HCT116 (cell line): Measurements from ENCODE around the gene MCF2L. TPM values are rescaled to one million over a fixed set of nuclear protein-coding genes. Genes with fewer than 3 reads are reported as not detected.

Experiments
- ATAC-seq: fragments of 200-7000 bp; cut with Tn5 transposase; 2 replicates; pipeline ENCODE4 v1.9.1; 2020; ENCODE audit warnings: mild to moderate bottlenecking, moderate library complexity
- BruUV-seq: library from RNA; stranded (reverse); fragments of 400-500 nt; replicated peaks from 2 replicates; lab custom pipeline; 2021; lab: Mats Ljungman, UMichigan
- CTCF ChIA-PET: fragments of 300-600 bp; sonication (Branson Sonifier 250); formaldehyde crosslinking; loops from one replicate; lab custom pipeline; 2021; ENCODE audit warnings: antibody characterized with exemption; lab: Charles Lee
- POLR2A ChIA-PET: fragments of 300-600, 350-600 bp; sonication (Branson Sonifier 250); formaldehyde crosslinking; loops from one replicate; lab custom pipeline; 2021; ENCODE audit warnings: antibody characterized with exemption; lab: Charles Lee
- RAD21 ChIA-PET, 2 experiments: fragments of 300-600 bp; sonication (Branson Sonifier 250); formaldehyde crosslinking; loops; one replicate each; lab custom pipeline; 2023; ENCODE audit warnings: low total read pairs in 2 of 2; ENCODE audit not compliant: uncharacterized antibody in 2 of 2, unreplicated experiment in 2 of 2, low non-redundant PET in 1 of 2; lab: Charles Lee
- DNase-seq: peaks from one replicate; pipeline ENCODE4 v3.0.0-alpha.2; 2010; ENCODE audit warnings: low read depth, low spot score
- H2AFZ ChIP-seq: fragments of 200-600 bp; shearing (Covaris generic), sonication (generic); 2 replicates; pipeline ENCODE4 v1.6.1; 2017; ENCODE audit warnings: low read depth, mixed run types, mixed read lengths, antibody characterized with exemption, low read length; ENCODE audit not compliant: poor library complexity, severe bottlenecking
- H3K27ac ChIP-seq: 2 replicates; pipeline ENCODE4 v1.5.1; 2012; ENCODE audit warnings: low read depth, low read length
- H3K27me3 ChIP-seq: fragments of 200-600 bp; sonication (generic); 2 replicates; pipeline ENCODE4 v1.6.1; 2016; ENCODE audit warnings: mixed run types, low read length, mixed read lengths; ENCODE audit not compliant: insufficient read depth
- H3K36me3 ChIP-seq, 2 experiments: fragments of 200-500 bp in 1 of 2; fragments of 200-600 bp in 1 of 2; sonication (Bioruptor generic) in 1 of 2; sonication (generic) in 1 of 2; 2 replicates each; pipeline versions ENCODE4 v1.5.1 to v1.6.1; 2014 to 2016; ENCODE audit warnings: low read length in 2 of 2, inconsistent platforms in 1 of 2, mixed read lengths in 1 of 2, mixed run types in 1 of 2; ENCODE audit not compliant: insufficient read depth in 2 of 2, control insufficient read depth in 1 of 2
- H3K4me1 ChIP-seq, 2 experiments: fragments of 200-600 bp in 1 of 2; sonication (generic) in 1 of 2; 2 replicates each; pipeline versions ENCODE4 v1.5.1 to v1.6.1; 2012 to 2017; ENCODE audit warnings: low read length in 2 of 2, inconsistent platforms in 1 of 2, mild to moderate bottlenecking in 1 of 2, mixed read lengths in 1 of 2, mixed run types in 1 of 2, moderate library complexity in 1 of 2; ENCODE audit not compliant: insufficient read depth in 2 of 2, control insufficient read depth in 1 of 2
- H3K4me2 ChIP-seq: fragments of 200-600 bp; sonication (generic); 2 replicates; pipeline ENCODE4 v1.6.1; 2017; ENCODE audit warnings: mixed run types, low read length, mixed read lengths
- H3K4me3 ChIP-seq, 2 experiments: fragments of 200-600 bp in 1 of 2; sonication (generic) in 1 of 2; replicated peaks in 1 of 2; 2 replicates each; pipeline ENCODE4 v1.5.1; 2011 to 2016; ENCODE audit warnings: low read length in 2 of 2, control low read depth in 1 of 2, low read depth in 1 of 2, mild to moderate bottlenecking in 1 of 2, mixed read lengths in 1 of 2, mixed run types in 1 of 2
- H3K79me2 ChIP-seq: fragments of 200-600 bp; sonication (generic); 2 replicates; pipeline ENCODE4 v1.6.1; 2017; ENCODE audit warnings: mild to moderate bottlenecking, mixed run types, low read length, moderate library complexity, mixed read lengths; ENCODE audit not compliant: insufficient read depth
- H3K9ac ChIP-seq: fragments of 200-600 bp; sonication (generic); 2 replicates; pipeline ENCODE4 v1.6.1; 2016; ENCODE audit warnings: low read length, mixed read lengths
- H3K9me2 ChIP-seq: fragments of 200-600 bp; sonication (generic), shearing (Covaris generic); 2 replicates; pipeline ENCODE4 v1.6.1; 2017; ENCODE audit warnings: mixed run types, mild to moderate bottlenecking, moderate library complexity; ENCODE audit not compliant: insufficient read depth
- H3K9me3 ChIP-seq, 2 experiments: fragments of 200-500 bp in 1 of 2; fragments of 200-600 bp in 1 of 2; sonication (Bioruptor generic) in 1 of 2; sonication (generic) in 1 of 2; 2 replicates each; pipeline ENCODE4 v1.6.1; 2014 to 2017; ENCODE audit warnings: low read length in 2 of 2, mixed read lengths in 2 of 2, inconsistent platforms in 1 of 2, low read depth in 1 of 2, mild to moderate bottlenecking in 1 of 2, mixed run types in 1 of 2, moderate library complexity in 1 of 2; ENCODE audit not compliant: control insufficient read depth in 1 of 2, insufficient read depth in 1 of 2
- H4K20me1 ChIP-seq: fragments of 200-600 bp; sonication (generic), shearing (Covaris generic); 2 replicates; pipeline ENCODE4 v1.6.1; 2017; ENCODE audit warnings: mixed run types, mild to moderate bottlenecking, moderate library complexity; ENCODE audit not compliant: insufficient read depth
- intact Hi-C: fragments of 100-400 bp; cut with micrococcal nuclease; formaldehyde crosslinking; loops from 2 replicates; pipeline ENCODE4 v1.10.0; 2022
- total RNA-seq: library from RNA; stranded (reverse); gene quantifications from one replicate; pipeline ENCODE4 v1.2.1, GENCODE V29; 2021; ENCODE audit not compliant: unreplicated experiment
- TF ChIP-seq, protein P1 (sequence below): IDR thresholded peaks from 2 replicates; pipeline ENCODE4 v1.6.1; 2012; ENCODE audit warnings: low read depth
- TF ChIP-seq, protein P2 (sequence below), 3 experiments: fragments of 200-600 bp in 1 of 3; sonication (generic) in 1 of 3; IDR thresholded peaks in 2 of 3; conservative IDR thresholded peaks in 1 of 3; 2 replicates each; pipeline ENCODE4 v1.5.1; 2012 to 2017; ENCODE audit warnings: low read depth in 2 of 3, low read length in 2 of 3, antibody characterized with exemption in 1 of 3, borderline replicate concordance in 1 of 3, control low read depth in 1 of 3, mild to moderate bottlenecking in 1 of 3, mixed read lengths in 1 of 3, mixed run types in 1 of 3, moderate library complexity in 1 of 3; ENCODE audit not compliant: insufficient read depth in 1 of 3

Gene MCF2L
- total RNA-seq, 1 experiment from 2014 or later = 19.3 TPM

DNA sequence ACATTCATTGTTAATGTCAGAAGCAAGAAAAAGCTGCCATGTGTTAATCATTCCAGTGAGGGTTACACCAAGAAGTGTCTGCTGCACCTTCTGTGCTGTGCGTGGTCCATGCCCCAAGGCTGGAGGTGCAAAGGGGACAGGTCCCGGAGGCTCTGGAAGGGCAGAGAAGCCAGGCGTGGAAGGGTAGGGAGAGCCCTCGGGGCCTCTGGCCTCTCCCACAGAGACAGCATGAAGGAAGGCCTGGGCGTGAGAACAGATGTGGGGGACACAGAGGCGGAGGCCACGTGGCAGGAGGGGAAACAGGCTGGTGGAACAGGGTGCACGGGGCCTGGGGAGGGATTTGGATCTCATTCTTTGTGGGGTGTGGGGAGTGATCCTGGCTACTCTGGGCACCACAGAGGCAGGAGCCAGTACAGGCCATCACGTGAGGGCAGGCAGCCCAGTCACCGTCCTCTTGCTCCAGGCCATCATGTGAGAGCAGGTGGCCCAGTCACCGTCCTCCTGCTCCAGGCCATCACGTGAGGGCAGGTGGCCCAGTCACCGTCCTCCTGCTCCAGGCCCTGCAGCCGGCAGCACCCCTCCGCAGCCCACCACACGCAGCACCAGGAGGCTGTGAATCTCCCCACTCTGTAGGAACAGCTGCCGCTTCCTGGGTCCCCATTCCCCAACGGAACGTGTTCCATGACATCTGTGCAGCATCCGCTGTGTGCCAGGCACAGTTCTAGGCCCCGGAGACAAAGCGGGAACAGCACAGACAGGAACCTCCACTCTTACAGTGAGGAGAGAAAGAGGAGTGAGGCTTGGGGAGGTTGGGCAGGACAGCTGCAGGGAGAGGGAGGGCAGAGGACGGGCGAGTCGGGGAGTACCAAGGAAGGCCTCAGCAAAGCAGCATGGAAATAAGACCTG lies 126.4 kb downstream of the MCF2L start:
- Histone ChIP-seq H3K4me3 (no peak overlapping the region), H3K9me2 (no peaks in the 10 kb centered on the region), H4K20me1 (no peaks in the 10 kb centered on the region), H3K27ac (no peak overlapping the region), H3K36me3 (no peaks in the 10 kb centered on the region), H3K9ac (no peak overlapping the region), H2AFZ (no peak overlapping the region), H3K27me3 (peaks cover 5% of the 10 kb centered on the region; the same call in 1 of the 2 replicates), H3K4me2 (no peak overlapping the region), H3K79me2 (no peaks in the 10 kb centered on the region), H3K4me1 (no peaks in the 10 kb centered on the region), H3K9me3 (no peaks in the 10 kb centered on the region)
- no peak for DNase-seq
- no TSS peak for BruUV-seq
- TF ChIP-seq, protein P1, sequence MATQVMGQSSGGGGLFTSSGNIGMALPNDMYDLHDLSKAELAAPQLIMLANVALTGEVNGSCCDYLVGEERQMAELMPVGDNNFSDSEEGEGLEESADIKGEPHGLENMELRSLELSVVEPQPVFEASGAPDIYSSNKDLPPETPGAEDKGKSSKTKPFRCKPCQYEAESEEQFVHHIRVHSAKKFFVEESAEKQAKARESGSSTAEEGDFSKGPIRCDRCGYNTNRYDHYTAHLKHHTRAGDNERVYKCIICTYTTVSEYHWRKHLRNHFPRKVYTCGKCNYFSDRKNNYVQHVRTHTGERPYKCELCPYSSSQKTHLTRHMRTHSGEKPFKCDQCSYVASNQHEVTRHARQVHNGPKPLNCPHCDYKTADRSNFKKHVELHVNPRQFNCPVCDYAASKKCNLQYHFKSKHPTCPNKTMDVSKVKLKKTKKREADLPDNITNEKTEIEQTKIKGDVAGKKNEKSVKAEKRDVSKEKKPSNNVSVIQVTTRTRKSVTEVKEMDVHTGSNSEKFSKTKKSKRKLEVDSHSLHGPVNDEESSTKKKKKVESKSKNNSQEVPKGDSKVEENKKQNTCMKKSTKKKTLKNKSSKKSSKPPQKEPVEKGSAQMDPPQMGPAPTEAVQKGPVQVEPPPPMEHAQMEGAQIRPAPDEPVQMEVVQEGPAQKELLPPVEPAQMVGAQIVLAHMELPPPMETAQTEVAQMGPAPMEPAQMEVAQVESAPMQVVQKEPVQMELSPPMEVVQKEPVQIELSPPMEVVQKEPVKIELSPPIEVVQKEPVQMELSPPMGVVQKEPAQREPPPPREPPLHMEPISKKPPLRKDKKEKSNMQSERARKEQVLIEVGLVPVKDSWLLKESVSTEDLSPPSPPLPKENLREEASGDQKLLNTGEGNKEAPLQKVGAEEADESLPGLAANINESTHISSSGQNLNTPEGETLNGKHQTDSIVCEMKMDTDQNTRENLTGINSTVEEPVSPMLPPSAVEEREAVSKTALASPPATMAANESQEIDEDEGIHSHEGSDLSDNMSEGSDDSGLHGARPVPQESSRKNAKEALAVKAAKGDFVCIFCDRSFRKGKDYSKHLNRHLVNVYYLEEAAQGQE = no peak
- TF ChIP-seq, protein P2, sequence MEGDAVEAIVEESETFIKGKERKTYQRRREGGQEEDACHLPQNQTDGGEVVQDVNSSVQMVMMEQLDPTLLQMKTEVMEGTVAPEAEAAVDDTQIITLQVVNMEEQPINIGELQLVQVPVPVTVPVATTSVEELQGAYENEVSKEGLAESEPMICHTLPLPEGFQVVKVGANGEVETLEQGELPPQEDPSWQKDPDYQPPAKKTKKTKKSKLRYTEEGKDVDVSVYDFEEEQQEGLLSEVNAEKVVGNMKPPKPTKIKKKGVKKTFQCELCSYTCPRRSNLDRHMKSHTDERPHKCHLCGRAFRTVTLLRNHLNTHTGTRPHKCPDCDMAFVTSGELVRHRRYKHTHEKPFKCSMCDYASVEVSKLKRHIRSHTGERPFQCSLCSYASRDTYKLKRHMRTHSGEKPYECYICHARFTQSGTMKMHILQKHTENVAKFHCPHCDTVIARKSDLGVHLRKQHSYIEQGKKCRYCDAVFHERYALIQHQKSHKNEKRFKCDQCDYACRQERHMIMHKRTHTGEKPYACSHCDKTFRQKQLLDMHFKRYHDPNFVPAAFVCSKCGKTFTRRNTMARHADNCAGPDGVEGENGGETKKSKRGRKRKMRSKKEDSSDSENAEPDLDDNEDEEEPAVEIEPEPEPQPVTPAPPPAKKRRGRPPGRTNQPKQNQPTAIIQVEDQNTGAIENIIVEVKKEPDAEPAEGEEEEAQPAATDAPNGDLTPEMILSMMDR (IDR thresholded peaks at IDR 0.05 in 2 of 3, conservative IDR thresholded peaks at IDR 0.05 in 1 of 3; ENCODE audit: borderline replicate concordance in 1 of 3, insufficient read depth in 1 of 3, low read depth in 2 of 3, low read length in 2 of 3) = no peak
- CTCF ChIA-PET = no interaction called here
- POLR2A ChIA-PET = no interaction called here
- RAD21 ChIA-PET = no interaction called here
- no peak for ATAC-seq
- intact Hi-C loops = no loop called here
